ENCODE data around the gene ZFHX3. TPM values are rescaled to one million over a fixed set of nuclear protein-coding genes. Genes with fewer than 3 reads are reported as not detected.

The ZFHX3 gene
- total RNA-seq, 1 donor from 2014 or later: 8.1 TPM

DNA sequence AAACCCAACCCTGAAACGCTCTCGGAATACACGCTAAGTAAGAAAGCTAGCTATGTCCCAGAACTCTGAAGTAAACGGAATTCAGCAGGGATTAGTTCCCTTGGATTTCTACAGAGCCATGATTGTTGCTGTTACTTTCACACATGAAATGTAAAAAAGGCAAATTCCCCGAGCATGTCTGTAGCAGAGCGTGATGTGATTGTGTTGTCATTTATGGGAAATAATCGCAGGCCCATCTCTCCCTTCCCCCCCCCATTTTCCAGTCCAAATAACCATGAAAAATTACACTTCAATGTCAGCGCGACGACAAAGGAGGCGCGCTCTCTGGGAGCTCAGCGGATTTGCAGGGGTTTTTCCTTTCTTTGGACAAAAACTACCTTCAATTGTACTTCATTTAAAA, 209.0 kb downstream of the ZFHX3 start:
- DNase-seq (no peak), ATAC-seq (no peak)
- intact Hi-C loops (cut with micrococcal nuclease): loop anchor here (10.0 kb wide), 2 partner anchors 216 to 356 kb away; no protein-coding TSS in a partner anchor

DNA sequence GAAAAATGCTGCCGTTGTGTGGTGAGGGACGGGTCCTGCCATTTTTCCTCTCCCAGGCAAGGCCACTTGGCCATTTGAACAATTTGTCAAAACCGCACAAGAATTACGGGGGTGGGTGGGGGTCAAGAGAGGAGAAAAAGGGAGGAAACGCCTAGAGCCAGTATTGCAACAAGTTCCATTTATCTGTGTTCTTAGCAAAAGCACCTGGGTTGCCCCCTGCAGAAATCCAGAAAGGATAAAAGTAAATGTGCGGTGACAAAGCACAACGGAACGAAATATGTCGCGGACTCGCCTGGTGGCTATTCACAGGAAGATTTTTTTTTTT, 209.4 kb downstream of the ZFHX3 start:
- intact Hi-C loops (cut with micrococcal nuclease): loop anchor here (10.0 kb wide), 2 partner anchors 216 to 356 kb away; no protein-coding TSS in a partner anchor
- no peak for ATAC-seq
- no peak for DNase-seq

DNA sequence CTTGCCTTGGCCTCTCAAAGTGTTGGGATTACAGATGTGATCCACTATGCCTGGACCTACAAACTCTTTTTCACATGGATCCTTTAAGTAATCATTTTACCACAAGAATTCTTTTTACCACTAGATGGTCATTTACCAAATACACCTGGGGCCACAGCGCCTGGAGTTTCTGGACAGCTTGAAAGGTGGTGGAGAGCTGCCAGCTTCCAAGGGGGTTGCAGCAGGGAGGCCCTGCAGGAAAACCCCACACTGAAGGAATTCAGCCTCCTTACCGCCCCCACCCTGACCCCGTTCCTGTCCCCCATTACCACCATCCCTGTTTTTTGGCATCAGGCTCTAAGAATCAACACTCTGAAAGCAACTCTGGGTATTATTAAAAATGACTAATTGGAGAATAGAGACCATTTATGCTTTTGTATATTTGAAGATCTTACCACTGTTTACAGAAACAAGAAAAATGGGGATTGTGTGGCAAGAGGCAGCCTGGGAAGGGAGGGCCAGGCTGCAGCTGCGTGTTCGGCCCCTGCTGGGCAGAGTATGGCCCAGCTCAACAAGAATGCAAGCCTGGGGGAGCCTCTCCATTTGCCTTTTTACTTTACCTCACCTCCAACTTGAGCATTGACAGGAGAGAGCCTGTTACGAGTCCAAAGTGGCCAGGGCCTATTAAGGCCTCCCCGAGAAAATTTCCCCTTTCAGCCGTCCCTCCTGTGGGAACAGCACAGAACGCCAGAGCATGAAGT, 209.9 kb downstream of the ZFHX3 start:
- DNase-seq (no peak), ATAC-seq (no peak)
- intact Hi-C loops (cut with micrococcal nuclease): loop anchor here (10.0 kb wide), 2 partner anchors 217 to 357 kb away; no protein-coding TSS in a partner anchor

DNA sequence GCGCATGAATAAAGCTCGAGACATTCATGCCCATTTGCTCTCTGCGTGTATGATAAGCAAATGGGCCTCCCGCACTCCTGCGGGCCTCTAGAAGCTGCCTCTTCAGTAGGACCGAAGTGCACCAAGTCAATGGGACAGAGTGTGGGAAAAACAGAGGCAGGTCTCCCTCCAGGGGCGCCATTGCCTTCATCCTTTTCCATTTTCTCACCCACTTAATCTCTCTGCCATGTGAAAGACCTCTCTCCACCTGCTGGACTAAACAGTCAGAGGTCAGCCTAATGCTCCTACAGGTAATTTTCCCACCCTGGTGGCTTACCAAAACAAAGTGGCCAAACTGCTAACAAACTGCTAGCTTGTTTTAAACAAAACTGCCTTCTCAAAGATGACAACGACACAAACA, 210.9 kb downstream of the ZFHX3 start:
- DNase-seq (no peak), ATAC-seq (no peak)
- intact Hi-C loops (cut with micrococcal nuclease): loop anchor here (10.0 kb wide), 2 partner anchors 218 to 358 kb away; no protein-coding TSS in a partner anchor

DNA sequence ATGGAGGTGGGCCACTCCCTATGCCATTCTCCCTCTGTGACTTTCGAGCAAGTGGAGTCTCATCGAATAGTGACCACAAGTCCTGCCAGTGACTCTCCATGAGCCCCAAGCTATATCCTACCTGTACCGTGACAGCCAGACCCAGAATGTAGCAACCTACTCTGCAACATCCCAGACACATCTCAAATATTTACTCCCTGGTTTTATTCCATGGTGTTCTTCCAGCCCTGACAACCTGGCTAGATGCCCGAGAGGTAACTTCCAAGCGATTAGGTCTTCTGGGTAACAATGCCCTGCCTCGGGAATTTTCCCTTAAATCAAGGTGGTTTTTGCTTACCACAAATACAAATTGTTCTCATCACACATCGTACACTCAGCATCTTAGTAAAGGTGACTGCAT, 211.7 kb downstream of the ZFHX3 start:
- no peak for ATAC-seq
- intact Hi-C loops (cut with micrococcal nuclease): loop anchor here (10.0 kb wide), 2 partner anchors 219 to 359 kb away; no protein-coding TSS in a partner anchor
- no peak for DNase-seq

DNA sequence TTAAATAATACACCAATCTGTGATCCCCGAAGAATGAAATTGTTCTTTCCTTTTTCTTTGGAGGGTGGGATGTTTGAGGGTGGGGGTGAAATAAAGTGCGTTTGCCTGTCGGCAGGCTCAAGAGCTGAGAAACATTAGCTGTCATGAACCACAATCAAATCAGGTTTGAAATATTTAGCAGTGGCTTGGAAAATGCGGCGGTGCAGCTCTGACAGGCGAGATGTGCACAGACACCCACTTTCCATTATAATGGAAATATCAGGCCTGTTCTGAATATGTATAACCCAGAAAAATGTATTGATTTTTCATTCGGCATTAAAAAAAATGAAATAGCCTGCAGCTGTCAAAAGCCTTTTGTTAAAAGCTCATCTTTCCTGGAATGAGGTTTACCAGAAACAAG, 212.8 kb downstream of the ZFHX3 start:
- intact Hi-C loops (cut with micrococcal nuclease): loop anchor here (10.0 kb wide), 2 partner anchors 220 to 360 kb away; no protein-coding TSS in a partner anchor
- no peak for DNase-seq
- ATAC-seq: no peak

DNA sequence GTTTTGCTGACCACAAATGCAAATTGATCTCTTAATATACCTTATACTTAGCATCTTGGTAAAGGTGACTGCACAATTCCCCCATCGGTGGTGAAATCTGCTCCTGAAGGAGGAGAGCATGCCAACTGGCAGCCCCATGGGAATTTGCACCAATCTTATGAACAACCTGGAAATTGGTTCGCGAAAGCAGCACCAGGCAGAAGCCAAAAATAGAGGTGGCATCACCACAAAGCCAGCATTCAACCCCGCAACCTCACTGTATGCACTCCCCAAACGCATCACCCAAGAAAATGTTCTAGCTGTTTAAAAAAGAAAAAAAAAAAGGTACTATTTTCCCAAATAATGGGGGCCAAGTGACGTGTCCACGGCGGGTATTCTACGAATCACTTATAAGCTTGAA, 213.4 kb downstream of the ZFHX3 start:
- DNase-seq (no peak), ATAC-seq (no peak)
- intact Hi-C loops (cut with micrococcal nuclease): loop anchor here (10.0 kb wide), 2 partner anchors 220 to 360 kb away; no protein-coding TSS in a partner anchor

DNA sequence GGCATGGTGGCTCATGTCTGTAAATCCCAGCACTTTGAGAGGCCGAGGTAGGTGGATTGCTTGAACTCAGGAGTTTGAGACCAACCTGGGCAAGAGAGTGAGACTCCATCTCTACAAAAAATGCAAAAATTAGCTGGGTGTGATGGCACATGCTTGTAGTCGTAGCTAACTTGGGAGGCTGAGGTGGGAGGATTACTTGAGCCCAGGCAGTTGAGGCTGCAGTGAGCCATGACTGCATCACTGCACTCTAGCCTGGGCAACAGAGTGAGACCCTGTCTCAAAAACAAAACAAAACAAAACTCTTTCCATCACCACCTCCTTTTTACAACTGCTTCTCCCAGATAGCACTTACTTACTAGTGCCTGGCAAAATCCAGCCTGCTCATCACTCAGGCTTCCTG, 214.0 kb downstream of the ZFHX3 start:
- intact Hi-C loops (cut with micrococcal nuclease): loop anchor here (10.0 kb wide), 2 partner anchors 221 to 361 kb away; no protein-coding TSS in a partner anchor
- DNase-seq (no peak), ATAC-seq (no peak)

DNA sequence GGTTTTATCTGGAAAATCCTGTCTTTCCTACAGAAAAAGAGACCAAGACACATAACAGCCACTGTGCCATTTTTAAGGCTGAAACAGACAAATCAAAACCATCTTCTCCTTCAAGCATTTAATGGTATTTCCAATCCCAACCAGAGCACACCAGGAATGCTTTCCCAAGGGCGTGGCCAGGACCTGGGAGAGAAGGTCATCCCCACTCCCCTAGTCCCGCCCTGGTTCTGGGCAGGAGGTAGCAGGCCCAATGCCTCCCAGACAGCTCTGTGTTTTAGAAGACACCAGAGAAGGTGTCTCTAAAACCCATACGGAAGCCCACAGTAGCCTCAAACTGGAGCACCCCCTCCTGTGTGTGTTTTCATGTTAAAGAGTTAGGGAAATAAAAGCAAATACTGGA, 214.4 kb downstream of the ZFHX3 start:
- ATAC-seq (no peak), DNase-seq (no peak)
- intact Hi-C loops (cut with micrococcal nuclease): loop anchor here (10.0 kb wide), 2 partner anchors 221 to 361 kb away; no protein-coding TSS in a partner anchor

DNA sequence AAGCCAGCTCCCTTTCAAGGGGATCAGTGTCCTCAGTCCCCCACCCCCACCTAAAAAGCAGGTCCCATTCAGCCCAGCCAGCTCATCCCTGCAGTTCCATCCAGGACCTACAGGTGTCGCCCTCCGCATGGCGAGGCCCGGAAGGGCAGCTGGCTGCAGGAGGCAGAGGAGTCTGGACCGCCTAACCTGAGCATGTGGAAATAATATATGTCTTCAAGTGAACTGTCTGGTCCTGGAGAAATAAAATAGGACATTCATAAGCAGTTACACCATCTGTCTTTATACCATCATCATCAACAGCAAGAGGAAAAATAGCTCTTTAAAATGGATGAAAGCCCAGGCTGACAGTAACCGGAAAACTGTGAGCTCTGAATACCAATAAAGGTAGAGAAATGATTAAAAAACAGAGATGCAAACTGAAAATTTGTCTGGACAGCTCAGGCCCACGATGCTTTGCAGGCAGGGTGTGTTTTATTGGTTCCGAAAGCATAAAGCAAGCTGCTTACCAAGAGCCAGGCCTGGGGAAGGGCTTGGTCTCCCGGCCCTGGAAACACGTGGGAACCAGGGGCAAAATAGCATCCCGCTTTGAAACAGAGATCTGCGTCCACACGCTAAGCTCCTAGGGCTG, 215.2 kb downstream of the ZFHX3 start:
- DNase-seq (peak; percentile 91), ATAC-seq (peak; percentile 94)

DNA sequence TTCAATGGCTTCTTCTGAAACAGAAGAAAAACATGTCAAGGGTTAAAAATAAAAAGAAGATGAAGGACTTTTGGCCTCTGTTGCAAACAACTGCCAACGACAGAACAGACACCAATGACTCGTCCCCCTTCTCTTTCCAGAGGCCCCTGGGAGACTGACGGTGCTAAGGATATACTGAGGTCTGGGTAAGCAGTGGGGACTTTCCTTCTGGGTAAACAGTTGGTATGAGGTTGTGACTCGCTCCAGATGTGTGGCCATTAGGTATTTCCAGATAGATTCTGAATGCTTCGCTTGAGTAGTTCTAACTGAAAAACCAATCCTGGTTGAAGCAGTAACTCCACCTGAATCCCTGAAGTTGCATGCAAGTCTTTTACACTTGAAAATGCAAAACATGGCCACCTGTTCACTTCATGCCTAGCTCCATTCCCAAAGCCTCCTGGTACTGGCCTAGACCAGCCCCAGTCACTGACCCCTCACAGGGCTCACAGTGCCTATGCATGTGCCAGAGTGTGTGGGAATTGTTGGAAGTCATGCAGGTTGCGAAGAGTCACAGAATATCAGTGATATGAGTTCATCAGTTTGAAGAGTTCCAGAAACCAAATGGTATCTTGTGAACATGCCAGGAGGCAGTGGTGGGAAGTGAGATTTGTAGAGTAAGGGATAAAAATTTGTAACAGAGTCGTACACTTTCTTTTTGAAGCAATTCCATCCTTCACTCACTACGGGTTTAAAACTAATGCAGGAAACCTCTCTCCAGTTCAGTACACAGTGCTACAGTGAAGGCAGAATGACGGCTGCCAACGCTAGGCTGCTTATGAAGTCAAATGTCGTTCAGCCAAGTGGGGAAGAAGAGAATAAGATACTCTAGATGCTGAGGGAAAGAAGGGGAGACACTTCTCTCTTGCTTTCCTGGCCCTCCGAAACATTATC, 217.8 kb downstream of the ZFHX3 start:
- DNase-seq (no peak), ATAC-seq (no peak)
- intact Hi-C loops (cut with micrococcal nuclease): loop anchor here (10.0 kb wide), 2 partner anchors 225 to 365 kb away; no protein-coding TSS in a partner anchor

More for the DNA sequence above, 215.2 kb downstream of the ZFHX3 start:
- intact Hi-C loops (cut with micrococcal nuclease): loop anchor here (10.0 kb wide), 2 partner anchors 222 to 362 kb away; no protein-coding TSS in a partner anchor

DNA sequence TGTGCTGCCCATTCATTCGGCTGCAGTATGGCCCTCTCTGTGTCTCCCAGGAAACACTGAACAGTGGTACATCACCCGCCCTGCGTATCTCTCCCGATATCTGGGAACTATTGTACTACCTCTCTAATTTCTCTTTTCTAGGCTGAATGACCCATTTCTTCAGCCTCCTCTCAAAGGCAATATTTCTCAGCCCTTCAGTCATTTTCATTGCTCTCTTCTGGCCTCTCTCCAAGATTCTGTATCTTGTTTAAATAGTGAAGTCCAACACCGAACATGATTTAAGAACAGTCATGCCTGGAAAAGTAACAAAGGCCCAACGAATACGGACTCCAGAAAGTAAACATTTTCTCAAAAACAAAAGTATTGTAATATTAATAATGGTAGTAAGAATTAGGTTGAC, 220.1 kb downstream of the ZFHX3 start:
- ATAC-seq: no peak
- DNase-seq: no peak
- intact Hi-C loops (cut with micrococcal nuclease): no loop called here

DNA sequence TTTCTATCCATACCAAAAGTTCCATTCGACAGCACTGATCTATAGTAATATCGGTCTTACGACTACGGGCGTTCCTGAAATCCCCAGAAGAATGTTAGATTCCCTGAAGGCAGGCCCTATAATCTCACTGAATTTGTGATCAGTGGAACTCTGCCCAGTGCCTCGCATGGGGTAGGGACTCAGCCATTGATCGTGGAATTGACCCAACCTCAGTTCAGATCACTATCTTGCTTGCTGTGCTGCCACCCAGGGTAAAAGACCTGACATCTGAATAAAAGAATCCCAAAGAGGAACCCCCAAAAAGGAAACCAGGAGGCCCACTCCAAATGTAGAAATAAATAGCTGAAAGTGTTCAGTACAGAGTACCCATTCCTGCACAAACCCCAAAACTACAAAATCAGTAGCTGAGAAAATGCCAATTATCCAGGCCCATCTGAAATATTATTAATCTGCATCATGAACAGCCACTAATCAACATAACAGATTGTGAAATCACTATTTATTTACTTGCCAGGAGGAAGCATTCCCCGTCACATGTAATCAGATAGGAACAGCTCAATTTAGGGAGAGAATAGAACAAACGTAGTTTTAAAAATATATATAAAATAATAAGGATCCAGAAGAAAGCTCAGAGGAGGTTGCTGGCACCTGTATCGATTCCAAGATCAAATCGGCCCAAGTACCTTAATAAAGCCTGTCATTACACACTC, 221.9 kb downstream of the ZFHX3 start:
- no peak for ATAC-seq
- intact Hi-C loops (cut with micrococcal nuclease): no loop called here
- DNase-seq: no peak

DNA sequence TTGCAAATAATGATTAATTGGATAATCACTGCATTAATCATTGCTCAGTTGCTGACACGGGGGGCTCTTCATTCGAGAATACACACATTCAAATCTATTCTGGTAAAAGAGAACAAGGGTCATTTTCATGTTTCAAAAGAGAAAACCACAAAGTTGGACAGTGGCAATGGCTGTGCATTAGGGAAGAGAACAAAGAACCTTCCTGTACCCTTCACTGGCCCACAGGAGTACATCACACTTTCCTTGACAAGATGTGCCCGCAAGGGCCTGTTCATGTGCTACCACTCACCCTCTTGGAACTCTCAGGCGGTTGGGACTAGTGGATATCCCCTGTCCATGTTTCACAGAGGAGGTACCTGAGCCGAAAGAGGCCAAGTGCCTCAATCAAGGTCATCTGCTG, 223.2 kb downstream of the ZFHX3 start:
- DNase-seq: no peak
- no peak for ATAC-seq
- intact Hi-C loops (cut with micrococcal nuclease): no loop called here

DNA sequence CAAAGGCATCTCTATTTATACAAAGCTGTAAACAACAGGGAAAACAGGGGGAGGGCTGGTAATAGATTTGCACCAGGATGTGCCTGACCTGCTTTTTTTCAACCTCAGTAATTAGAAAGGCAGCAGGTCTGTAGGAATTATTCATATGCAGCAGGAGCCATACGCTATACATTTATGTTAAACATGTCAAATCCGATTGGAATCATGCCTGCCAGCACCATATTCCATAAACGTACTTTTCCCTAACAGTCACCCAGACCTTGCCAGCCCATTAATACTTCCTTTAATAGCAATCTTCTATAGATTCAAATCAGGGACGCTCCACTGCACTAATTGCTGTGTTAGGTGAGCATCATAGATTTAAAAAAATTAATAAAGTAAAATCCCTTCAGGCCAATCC, 223.9 kb downstream of the ZFHX3 start:
- DNase-seq: no peak
- ATAC-seq: no peak
- intact Hi-C loops (cut with micrococcal nuclease): no loop called here

DNA sequence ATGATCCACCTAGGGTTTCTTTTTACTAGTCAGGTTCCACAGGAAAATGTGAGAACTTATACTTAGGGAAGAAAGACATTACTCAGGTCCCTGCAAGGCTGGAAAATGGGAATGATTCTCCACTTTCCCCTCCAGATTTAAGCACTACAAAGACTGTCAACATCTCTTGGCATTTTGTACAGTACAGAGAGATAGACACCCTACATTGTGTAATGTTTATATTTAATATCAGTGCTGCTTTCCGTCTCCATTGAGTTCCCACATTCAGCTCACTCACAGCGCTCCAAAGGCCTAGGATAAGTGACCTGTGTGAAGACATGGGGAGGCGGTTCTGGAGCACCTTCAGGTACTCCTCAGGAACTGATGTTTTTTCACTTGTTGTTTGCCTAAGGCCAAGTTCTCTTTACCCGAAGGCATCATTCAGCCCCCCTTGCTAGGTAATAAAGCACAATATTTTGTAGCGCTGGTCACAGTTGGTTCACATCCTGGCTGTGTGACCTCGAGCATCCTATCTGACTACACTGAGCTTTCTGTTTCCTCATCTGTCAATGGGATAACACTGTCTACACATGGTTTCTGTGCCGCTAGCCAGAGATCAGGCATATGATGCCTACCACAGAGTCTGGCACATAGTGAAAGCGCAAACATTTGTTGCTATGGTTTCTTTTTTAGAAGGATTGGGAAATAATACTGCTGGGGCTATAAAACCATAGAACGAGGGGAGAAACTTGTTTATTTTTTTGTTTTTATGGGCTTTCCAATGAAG, 226.6 kb downstream of the ZFHX3 start:
- intact Hi-C loops (cut with micrococcal nuclease): no loop called here
- ATAC-seq (no peak), DNase-seq (no peak)

DNA sequence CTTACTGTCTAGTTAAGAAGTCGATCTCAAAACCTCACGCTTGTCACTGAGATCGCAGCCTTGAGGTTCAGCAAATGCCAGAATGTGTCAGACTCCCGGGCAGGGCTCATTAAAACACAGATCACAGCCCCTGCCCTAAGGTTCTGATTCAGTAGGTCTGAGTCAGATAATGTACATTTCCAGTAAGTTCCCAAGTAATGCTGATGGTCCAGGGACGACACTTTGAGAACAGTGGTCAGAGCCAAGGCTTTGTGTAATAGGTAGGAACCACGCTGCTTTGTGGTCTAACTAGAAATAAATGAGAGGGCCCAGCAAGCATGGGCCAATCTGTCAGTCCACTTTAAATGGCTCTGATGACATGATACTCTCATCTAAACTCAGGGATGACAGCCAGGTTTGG, 228.6 kb downstream of the ZFHX3 start:
- intact Hi-C loops (cut with micrococcal nuclease): no loop called here

DNA sequence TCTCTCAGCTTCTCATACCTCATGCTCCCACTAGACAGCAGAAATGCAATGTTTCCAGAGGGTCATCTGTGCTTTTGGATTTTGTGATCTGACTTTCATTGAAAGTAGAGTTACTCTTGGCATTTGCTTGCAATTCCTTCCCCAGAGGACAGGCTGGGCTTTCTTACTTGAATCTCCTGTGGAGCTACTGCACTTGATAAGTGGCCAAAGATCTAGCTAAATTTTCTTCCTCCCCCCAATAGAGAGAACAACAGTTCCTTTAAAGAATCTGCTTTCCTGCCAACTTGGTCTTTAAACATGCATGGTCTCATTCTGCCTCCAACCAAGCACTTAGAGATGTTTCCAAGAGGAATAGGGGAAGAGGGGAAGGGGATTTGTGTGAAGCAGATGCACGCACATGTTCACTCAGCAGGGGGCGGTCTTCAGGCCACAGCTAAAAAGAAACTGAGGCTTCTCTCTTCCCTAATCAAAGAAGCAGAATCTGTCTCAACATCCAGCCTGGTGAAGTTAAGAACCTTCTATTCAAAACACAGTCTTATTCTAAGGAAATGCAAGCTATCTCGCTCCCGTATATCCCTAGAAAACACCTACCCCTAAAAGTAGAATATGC, 229.6 kb downstream of the ZFHX3 start:
- intact Hi-C loops (cut with micrococcal nuclease): no loop called here
- DNase-seq (no peak), ATAC-seq (no peak)

More for the DNA sequence above, 228.6 kb downstream of the ZFHX3 start:
- ATAC-seq (no peak), DNase-seq (no peak)
